ENCODE results near the gene LSM12. TPM values are rescaled to one million over a fixed set of nuclear protein-coding genes. Genes with fewer than 3 reads are reported as not detected.

Gene LSM12
- total RNA-seq, 1 experiment from 2014 or later: 52.5 TPM

DNA sequence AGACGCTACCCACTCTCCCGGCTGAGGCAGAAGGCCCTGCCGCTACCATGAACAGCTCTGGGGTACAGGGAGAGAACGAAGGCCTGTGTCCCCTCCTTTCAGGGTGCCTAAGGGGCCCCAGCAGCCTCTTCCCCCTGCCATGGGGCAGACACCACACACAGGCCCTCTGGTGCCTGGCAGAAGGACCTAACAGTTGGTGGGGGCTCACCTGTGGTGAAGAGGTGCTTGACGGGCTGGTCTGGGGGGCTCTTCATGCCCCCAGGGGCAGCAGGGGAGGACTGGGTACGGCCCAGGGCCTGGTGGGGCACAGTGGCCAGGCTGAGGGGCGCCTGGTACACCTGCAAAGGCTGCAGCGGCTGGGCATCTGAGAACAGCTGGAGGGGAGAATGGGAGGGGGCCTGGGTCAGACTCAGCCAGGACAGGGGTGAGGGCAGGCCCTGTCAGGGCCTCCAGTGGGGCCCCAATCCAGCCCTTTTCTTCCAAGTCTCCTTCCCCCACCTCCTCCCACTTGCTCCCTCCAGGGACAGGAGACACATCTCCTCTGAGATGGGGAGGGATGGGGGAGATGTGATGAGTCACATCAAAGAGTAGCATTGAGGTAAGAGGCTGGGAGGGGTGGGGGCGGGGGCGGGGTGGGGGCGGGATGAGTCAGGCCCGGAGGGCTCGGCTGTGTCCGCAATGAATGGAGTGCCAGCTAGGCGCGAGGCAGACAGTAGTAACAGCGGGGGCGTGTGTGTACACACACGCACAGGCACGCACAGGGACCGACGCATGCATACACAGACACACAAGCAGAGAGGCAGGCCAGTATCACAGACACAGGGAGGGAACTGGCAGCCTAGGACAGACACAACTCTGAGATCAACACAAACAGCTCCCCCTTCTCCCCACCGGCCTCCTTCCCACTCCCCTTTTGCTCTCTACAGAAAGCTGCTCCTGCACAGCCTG, 20.2 kb upstream of the LSM12 start:
- no peaks in the 10 kb centered on the region for H3K9me3 ChIP-seq (ENCODE audit: low read depth, low read length, poor library complexity, severe bottlenecking)
- no peaks in the 10 kb centered on the region for H3K27me3 ChIP-seq (replicated peaks; ENCODE audit: insufficient read depth, low read depth, low read length, poor library complexity)
- BruUV-seq (replicated peaks): no TSS peak
- H3K4me1 ChIP-seq (ENCODE audit: insufficient read depth, low read length, poor library complexity, severe bottlenecking): peaks cover 18% of the 10 kb centered on the region
- TF ChIP-seq, protein P1, sequence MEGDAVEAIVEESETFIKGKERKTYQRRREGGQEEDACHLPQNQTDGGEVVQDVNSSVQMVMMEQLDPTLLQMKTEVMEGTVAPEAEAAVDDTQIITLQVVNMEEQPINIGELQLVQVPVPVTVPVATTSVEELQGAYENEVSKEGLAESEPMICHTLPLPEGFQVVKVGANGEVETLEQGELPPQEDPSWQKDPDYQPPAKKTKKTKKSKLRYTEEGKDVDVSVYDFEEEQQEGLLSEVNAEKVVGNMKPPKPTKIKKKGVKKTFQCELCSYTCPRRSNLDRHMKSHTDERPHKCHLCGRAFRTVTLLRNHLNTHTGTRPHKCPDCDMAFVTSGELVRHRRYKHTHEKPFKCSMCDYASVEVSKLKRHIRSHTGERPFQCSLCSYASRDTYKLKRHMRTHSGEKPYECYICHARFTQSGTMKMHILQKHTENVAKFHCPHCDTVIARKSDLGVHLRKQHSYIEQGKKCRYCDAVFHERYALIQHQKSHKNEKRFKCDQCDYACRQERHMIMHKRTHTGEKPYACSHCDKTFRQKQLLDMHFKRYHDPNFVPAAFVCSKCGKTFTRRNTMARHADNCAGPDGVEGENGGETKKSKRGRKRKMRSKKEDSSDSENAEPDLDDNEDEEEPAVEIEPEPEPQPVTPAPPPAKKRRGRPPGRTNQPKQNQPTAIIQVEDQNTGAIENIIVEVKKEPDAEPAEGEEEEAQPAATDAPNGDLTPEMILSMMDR (conservative IDR thresholded peaks at IDR 0.05; ENCODE audit: low read depth, low read length): no peak
- no peak for TF ChIP-seq EZH2 (IDR thresholded peaks at IDR 0.05; ENCODE audit: borderline replicate concordance, low read depth, low read length, poor library complexity, severe bottlenecking)
- ChIA-PET POLR2A (ENCODE audit: low non-redundant PET) (interaction anchor here (0.5 to 0.6 kb wide), 2 partner anchors 11 to 430 kb away, joined by 3 to 4 read pairs; no protein-coding TSS in a partner anchor), CTCF (interaction anchor here (0.7 kb wide), 1 partner anchor 25 kb away, joined by 3 read pairs; no protein-coding TSS in a partner anchor)
- no peak overlapping the region for H3K4me3 ChIP-seq (ENCODE audit: low read depth, low read length, poor library complexity, severe bottlenecking)
- peak; percentile 82 for DNase-seq (ENCODE audit: low spot score)
- peaks cover 3% of the 10 kb centered on the region for H3K36me3 ChIP-seq (ENCODE audit: insufficient read depth, low read length, poor library complexity, severe bottlenecking)
- peak overlapping the region; percentile 70 for H3K27ac ChIP-seq (ENCODE audit: low read depth, low read length, poor library complexity, severe bottlenecking)
- intact Hi-C loops (cut with micrococcal nuclease; ENCODE audit: unreplicated experiment): no loop called here

DNA sequence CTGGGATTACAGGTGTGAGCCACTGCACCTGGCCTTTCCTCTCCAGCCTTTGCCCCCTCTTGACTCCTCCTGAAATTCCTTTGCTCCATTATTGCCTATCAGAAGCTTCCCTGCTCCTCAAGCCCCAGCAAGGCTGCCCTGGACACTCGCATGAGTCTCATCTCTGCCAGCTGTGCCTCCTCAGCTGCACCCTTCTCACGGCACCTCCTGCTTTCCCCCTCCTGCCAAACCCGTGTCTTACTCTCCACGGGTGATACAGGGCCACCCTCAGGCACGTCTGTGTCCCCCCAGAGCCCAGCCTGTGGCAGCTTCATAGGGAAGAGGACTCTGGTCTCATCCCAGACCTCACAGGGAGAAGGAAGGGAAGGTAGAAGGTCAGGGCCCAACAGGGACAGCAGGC, 19.4 kb upstream of the LSM12 start:
- ChIA-PET CTCF (no interaction called here), POLR2A (ENCODE audit: low non-redundant PET) (interaction anchor here (0.6 kb wide), 1 partner anchor 10 kb away, joined by 3 read pairs; no protein-coding TSS in a partner anchor)
- H3K27me3 ChIP-seq (replicated peaks; ENCODE audit: insufficient read depth, low read depth, low read length, poor library complexity): no peaks in the 10 kb centered on the region
- no peaks in the 10 kb centered on the region for H3K9me3 ChIP-seq (ENCODE audit: low read depth, low read length, poor library complexity, severe bottlenecking)
- DNase-seq (ENCODE audit: low spot score): no peak
- H3K27ac ChIP-seq (ENCODE audit: low read depth, low read length, poor library complexity, severe bottlenecking): peak overlapping the region; percentile 70
- BruUV-seq (replicated peaks): no TSS peak
- H3K4me3 ChIP-seq (ENCODE audit: low read depth, low read length, poor library complexity, severe bottlenecking): no peak overlapping the region
- TF ChIP-seq, protein P1 (conservative IDR thresholded peaks at IDR 0.05; ENCODE audit: low read depth, low read length): no peak
- no peak for TF ChIP-seq EZH2 (IDR thresholded peaks at IDR 0.05; ENCODE audit: borderline replicate concordance, low read depth, low read length, poor library complexity, severe bottlenecking)
- H3K36me3 ChIP-seq (ENCODE audit: insufficient read depth, low read length, poor library complexity, severe bottlenecking): peaks cover 3% of the 10 kb centered on the region
- intact Hi-C loops (cut with micrococcal nuclease; ENCODE audit: unreplicated experiment): no loop called here
- peaks cover 18% of the 10 kb centered on the region for H3K4me1 ChIP-seq (ENCODE audit: insufficient read depth, low read length, poor library complexity, severe bottlenecking)

DNA sequence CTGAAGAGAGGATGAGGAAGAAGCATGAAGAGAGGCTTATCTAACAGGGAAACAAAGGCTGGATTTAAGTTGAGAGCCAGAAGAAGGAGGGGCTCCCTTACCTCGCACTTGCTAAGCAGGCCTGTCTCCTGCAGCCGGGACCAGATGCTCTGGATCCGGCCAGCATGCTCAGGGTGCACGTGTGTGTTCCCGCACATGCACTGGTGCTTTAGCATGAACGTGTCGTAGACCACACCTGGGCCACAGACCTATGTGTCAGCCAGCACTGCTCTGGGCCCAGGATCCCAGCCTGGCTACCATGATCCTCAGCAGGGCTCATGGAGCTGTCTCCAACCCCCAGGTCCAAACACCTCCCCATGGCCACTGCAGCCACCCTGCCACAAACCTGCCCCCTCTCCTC, 18.4 kb upstream of the LSM12 start:
- CTCF ChIA-PET: no interaction called here

More for the DNA sequence above, 18.4 kb upstream of the LSM12 start:
- H3K9me3 ChIP-seq (ENCODE audit: low read depth, low read length, poor library complexity, severe bottlenecking): no peaks in the 10 kb centered on the region
- peaks cover 18% of the 10 kb centered on the region for H3K4me1 ChIP-seq (ENCODE audit: insufficient read depth, low read length, poor library complexity, severe bottlenecking)
- no TSS peak for BruUV-seq (replicated peaks)
- TF ChIP-seq, protein P1 (conservative IDR thresholded peaks at IDR 0.05; ENCODE audit: low read depth, low read length): no peak
- TF ChIP-seq EZH2 (IDR thresholded peaks at IDR 0.05; ENCODE audit: borderline replicate concordance, low read depth, low read length, poor library complexity, severe bottlenecking): no peak
- POLR2A ChIA-PET (ENCODE audit: low non-redundant PET): no interaction called here
- H3K36me3 ChIP-seq (ENCODE audit: insufficient read depth, low read length, poor library complexity, severe bottlenecking): peaks cover 3% of the 10 kb centered on the region
- no peak for DNase-seq (ENCODE audit: low spot score)
- no peaks in the 10 kb centered on the region for H3K27me3 ChIP-seq (replicated peaks; ENCODE audit: insufficient read depth, low read depth, low read length, poor library complexity)
- intact Hi-C loops (cut with micrococcal nuclease; ENCODE audit: unreplicated experiment): no loop called here
- no peak overlapping the region for H3K27ac ChIP-seq (ENCODE audit: low read depth, low read length, poor library complexity, severe bottlenecking)
- H3K4me3 ChIP-seq (ENCODE audit: low read depth, low read length, poor library complexity, severe bottlenecking): no peak overlapping the region
